T-helper 2 cell treated with Interferon-gamma antibody and Interleukin-4, amounts not matched to agents 100 ng/mL and 5 ng/mL, for 36 hours (primary cell): ENCODE measurements around the gene CRYL1. TPM values are rescaled to one million over a fixed set of nuclear protein-coding genes. Genes with fewer than 3 reads are reported as not detected.

Experiments used
- intact Hi-C: fragments of 100-400 bp; cut with micrococcal nuclease; formaldehyde crosslinking; loops from one replicate; pipeline ENCODE4 v1.15.1; 2023
- total RNA-seq: library from RNA; stranded (reverse); gene quantifications from 2 replicates; pipeline ENCODE4 v1.2.3, GENCODE V29; 2022

The CRYL1 gene
- total RNA-seq, 1 donor from 2014 or later = 11.8 TPM

DNA sequence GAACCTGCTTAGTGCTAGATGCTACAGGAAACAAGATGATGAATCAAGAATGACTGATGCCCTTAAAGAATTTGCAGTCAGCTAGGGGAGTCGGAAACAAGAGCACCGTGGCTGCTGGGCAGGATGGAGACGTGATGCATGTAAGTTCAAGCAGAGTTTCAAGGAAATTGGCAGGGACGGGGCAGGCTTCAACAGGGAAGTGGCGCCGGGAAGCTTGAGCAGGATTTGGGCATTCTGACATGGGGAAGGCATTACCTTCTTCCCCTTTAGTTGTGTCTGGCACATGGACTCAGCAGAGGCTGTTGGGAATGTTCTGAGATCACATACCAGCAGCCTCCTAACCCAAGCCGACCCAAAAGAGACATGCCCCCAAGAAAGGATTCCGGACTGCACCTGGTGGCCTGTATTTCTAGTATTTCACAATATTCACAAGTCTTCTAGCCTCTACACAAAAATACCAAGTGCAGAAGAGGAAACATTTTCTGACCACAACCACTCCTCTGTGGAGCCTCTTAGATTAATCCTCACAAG lies 138.2 kb downstream of the CRYL1 start:
- intact Hi-C loops = loop anchor here (2.0 kb wide), 1 partner anchor 57 kb away; no protein-coding TSS in a partner anchor

DNA sequence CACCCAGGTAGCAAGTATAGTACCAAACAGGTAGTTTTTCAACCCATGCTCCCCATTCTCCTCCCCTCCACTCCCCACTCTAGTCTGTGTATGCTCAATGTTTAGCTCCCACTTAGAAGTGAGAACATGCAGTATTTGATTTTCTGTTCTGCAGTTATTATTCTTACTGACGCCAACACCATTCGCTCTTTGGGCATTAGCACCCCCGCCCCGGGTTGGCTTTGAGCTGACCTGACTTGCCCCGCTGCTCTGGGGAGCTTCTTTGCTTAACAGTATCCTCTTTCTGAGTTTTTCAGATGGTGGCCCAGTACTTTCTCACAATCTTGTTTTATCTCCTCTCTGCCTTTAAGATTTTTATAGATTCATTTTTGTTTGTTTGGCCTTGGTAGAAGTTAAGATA lies 138.7 kb downstream of the CRYL1 start:
- intact Hi-C loops = loop anchor here (2.0 kb wide), 1 partner anchor 56 kb away; no protein-coding TSS in a partner anchor

DNA sequence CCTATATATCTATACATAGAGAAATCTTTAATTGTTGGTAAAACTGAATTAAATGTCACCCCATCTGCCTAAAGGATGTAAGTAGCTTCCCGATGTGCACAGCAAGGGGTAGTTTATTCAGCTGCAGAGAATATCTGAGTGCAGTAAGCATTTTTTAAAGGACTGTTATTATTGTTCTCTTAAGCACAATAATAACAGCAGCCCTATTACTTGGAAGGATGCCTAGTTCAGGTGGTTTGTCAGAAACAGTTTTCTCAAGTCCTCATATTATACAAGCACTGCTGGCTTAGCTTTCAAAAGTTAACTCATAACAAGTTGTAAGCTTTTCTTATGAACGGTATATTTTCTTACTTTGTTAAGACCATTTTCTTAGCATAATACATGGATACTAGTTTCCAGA lies 142.6 kb downstream of the CRYL1 start:
- intact Hi-C loops = no loop called here

DNA sequence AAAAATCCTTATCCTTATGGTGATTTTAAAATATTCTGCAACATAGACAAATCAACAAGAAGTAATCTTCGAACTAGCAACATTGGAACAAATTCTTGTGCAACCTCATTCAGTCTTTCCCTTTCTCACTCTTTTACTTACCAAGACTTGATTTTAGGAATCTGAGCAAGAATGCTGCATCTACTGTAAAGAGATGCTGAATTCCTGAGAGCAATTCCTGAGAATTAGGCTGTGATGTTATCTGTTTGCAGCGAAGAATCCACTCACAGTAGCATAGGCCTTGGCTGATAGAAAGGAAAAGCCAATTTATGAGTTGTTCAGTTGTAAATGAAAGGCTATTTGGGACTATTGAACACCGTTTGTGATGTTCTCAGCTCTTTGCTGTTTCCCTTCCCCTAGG lies 144.3 kb downstream of the CRYL1 start:
- intact Hi-C loops = no loop called here

DNA sequence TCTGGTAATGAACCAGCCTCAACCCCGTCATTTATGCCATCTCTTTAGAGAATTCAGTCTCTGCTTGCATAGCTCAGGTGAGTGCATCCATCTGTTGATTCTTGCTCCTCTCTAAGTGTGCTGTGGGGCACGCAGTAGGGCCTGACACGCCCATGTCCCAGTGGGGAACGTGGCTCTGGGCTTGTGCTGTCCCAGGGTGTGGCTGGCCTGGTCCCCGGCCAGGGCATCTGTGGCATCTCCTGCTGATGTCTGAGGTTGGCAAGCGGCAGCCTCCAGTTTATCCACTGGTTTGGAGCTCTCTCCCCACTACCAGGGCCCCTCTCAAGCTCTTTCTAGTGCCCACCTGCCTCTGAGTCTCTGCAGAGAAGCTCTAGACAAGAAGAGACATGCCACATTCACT lies 146.9 kb downstream of the CRYL1 start:
- intact Hi-C loops = no loop called here

DNA sequence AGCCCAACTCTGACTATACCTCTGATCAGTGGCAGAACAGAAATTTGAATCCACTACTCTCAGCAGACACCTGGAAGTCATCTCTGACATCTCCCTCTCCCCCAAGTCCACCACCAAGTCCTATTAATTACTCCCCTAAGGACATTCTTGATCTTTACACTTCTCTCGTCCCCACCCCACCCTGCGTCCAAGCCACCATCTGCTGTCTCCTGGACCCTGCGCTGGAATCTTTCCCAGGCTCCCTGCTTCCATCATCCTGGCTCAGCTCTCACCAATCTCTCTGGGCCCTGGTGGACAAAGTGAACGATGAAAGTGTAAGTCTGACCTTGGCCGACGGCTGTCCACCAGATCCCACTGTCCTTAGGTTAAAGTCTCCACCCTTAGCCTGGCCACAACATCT lies 147.9 kb downstream of the CRYL1 start:
- intact Hi-C loops = no loop called here

DNA sequence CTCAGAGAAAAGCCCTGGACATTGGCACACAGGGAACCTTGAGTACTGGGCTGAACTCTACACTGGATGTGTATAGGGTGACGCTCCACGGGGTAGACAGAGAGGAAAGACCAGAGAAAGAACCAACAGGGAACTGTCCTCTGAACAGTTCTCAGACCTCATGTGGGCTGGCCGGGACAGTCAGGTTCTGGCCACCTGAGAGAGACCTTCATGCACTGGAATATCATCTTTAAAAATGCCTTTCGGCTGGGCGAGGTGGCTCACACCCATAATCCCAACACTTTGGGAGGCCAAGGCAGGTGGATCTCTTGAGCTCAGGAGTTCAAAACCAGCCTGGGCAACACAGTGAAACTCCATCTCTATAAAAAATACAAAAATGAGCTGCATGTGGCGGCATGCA lies 149.8 kb downstream of the CRYL1 start:
- intact Hi-C loops = no loop called here

DNA sequence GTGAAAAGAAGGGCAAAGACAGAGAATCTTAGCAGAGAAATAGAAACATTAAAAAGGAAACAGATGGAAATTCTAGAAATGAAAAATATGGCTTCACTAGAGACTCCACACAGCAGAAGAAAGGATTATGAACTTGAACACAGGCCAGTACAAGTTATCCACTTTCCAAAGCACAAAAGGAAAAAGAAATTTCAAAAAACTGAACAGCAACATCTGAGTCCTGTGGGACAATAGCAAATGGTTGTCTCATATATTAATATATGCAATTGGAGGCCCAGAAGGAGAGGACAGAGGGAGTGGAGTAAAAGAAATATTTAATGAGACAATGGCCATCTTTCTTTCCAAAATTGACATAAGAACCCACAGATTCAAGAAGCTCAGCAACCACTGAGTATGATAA lies 151.8 kb downstream of the CRYL1 start:
- intact Hi-C loops = no loop called here

DNA sequence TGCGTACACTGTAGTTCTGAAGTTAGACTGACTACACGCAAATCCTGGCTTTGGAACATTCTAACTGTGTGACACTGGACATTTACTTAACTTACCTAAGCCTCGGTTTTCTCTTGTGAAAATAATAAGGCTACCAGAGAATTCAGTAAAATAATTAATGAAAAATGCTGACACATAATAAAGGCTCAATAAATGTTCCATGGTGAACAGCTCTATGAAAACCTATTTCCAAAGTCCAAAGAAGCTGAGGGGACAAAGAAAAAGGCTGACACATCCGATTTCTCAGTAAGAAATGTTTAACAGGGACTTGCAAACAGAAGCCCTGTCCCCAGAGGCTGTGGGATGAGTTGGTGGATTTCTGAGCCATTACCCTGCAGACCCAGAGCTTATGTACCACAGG lies 153.8 kb downstream of the CRYL1 start:
- intact Hi-C loops = no loop called here

DNA sequence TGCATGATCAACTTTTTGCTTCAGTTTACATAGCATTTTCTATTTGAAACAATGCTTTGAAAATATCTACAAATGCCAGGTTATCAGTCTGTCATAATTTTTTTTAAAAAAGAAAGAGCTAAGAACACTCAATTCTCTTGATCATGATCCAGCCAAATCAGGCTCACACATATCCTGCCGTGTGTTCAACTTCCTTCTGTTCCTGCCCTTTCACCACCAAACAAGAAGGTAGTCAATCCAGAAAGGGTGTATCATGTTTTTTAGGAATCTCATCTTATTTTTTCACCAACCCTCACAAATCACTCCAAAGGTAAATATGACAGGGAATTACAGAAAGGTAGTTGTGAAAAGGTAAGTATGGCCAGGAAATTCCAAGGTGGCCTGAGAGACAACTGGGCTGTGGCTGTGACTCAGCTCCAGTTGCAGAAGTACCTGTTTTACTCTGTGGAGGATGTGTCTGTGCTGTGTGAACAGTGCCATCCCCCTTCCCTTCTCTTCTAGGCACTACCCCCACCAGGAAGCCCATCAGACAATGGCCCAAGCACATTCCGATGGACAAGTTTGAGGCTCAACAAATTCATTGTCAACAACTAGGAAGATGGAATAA lies 154.7 kb downstream of the CRYL1 start:
- intact Hi-C loops = no loop called here

DNA sequence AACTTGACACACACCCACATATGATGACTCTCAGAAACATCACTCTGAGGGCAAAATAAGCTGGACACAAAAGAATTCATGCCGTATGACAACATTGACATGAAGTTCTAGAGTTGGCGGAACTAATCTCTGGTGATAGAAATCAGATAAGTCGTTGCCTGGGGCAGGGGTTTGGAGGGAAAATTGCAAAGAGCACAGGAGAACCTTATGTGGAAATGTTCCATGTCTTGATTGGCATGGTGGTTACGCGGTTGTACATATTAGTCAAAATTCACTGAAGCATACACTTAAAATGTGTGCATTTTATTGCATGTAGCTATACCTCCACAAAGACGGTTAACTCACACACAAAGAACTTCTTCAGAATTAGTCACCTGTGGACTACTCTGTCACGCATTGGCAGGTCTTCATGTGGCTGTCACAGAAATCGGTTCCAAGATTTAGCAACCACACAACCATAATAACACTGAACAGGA lies 155.7 kb downstream of the CRYL1 start:
- intact Hi-C loops = no loop called here

DNA sequence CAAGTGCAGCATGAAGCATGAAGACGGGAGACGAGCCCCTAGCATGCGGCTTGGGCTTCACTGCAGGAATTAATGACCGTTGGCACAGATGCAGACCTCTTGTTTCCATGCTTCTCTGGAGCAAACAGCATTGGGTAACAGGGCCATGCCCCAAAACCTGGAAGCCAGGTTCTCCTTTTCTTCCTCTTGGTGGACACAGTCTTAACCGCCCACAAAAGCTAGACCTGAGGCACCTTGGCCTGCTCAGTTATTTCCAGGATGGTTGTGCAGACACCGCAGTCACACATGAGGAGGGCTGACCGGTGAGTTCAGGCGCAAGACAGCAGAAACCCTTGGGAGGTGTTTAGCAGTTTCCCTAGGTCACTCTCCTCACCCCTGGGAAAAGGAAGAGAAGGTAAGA lies 159.6 kb downstream of the CRYL1 start:
- intact Hi-C loops = no loop called here

DNA sequence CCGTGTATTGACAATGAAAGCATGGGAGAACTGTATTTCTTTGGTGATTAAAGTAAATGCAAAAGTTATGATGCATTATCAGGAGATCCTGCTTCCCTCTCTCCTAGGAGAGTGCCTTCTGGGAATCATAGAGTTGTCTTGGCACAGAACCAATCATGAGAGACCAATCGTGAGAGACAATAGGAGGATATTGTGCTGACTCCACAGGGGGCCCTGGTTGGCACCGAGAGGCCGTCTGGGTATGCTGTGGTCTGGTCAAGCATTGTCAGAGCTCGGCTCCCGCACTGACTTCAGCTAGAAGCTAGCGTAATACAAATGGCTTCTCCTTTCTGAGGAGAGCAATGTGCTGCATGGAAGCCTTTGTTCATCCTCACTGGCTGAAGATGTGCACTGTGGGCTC lies 162.1 kb downstream of the CRYL1 start:
- intact Hi-C loops = no loop called here

DNA sequence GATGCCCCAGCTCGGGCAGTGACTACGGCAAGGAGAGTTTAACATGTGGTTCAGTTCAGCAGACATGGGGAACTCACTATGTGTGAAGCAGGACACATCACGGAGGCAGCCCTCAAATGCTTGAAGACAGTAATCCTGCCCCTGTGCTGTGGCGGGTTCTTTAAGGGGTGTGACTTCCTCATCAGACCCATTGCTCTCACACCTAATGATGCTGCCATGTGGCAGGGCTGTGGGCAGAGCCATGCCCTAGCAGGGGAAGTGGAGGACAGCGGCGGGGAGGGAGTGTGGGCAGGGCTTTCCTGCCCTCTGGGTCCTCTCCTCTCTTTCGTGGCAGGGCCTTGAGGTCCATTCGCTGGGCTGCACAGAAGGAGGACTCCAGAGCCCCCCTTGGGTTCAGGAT lies 162.5 kb downstream of the CRYL1 start:
- intact Hi-C loops = no loop called here

DNA sequence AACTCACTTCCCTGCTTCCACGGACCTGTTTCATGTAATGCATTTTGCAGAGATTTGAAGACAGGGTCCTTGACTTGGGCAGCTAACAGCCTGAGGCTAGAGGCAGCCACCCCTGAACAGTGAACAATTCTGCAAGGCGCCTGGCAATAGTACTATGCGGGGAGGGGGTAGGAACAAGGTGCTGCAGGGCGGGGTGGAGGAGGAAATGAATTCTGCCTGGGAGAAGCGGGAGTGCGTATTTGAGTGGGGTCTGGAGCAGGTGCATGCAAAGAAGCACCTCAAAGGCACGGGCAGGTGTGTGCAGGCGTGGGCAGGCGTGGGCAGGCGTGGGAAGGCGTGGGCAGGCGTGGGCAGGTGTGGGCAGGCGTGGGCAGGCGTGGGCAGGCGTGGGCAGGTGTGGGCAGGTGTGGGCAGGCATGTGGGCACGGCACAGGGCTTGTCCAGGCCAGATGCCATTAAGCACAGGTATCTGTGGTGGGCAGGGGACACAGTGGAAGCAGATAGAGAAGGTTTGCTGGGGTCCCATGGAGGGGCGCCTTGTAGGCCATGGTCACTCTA lies 163.1 kb downstream of the CRYL1 start:
- intact Hi-C loops = no loop called here

DNA sequence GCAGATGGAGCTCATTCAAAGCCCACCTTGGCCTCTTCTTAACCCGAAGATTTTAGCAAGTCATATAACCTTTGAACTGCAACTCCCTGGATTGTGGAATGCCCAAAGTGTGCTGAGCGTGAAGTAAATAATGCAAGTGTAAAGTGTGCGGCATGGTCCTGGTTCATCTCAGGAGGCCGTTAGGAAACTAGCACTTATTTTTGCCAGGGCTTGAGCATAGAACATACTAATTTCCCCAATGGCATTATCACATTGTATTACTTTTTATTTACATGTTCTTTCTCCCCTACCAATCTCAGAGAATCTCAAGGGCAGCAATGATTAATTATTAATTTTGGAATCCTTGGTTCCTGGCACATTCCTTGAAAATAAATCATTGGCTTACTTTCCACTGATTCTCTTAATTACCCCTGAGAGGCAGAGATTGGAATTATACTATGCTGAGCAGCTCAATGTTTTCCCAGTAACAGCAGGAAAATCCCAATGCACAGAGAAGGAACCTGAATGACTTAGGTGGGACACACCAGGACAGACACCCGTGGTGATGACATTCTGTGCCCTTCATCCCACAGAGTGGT lies 164.7 kb downstream of the CRYL1 start:
- intact Hi-C loops = no loop called here

DNA sequence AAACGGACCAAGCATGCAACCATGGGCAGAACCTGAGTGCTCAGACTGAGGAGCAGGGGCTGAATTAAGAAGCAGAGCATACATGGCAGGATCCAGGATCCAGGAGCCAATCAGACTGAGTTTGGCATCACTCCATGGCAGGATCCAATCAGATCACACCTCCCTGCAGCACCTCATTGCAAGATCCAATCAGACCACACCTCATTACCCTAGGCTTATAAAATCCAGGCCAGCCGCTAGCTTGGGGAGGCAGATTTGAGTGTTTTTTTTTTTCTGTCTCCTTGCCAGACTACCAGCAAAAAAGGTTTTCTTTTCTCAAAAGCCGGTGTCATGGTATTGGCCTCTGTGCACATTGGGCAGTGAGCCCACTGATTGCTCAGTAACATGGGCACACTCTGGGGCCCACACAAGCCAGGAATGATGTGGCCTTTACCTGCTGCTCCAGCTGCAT lies 165.6 kb downstream of the CRYL1 start:
- intact Hi-C loops = no loop called here

DNA sequence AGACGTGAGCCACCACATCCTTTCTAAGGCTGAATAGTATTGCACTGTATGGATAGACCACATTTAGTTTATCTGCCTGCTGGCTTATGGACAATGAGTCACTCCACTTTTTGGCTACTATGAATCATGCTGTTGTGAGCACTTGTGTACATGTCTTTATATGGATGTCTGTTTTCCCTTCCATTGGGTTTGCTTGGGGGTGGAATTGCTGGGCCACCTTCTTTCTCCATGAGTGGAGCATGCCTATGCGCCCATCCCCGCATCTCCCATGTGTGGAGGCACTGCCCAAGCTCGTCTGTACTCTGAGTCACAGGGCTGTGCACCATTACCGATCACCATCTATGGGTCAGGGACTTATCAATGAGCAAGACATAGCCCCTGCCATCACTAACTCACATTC lies 166.3 kb downstream of the CRYL1 start:
- intact Hi-C loops = loop anchor here (10.0 kb wide), 1 partner anchor 55 kb away; no protein-coding TSS in a partner anchor

DNA sequence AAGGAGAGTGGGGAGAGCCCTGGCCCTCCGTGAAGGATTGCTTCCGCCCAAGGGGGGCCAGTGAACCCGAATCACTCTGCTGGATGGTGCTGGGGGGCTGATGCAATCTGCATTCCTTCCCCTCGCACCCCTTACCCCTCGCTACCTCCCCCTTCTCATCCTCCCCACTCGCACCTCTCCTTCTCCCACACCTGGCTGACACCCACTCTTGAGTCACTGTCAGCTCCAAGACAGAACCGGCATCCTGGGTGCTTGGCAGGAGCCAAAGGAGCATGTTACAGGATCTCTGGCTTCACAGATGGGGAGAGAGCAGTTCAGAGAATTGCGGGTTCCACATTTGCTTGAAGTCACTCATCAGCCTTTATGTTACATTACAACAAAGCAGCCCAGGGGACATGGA lies 167.6 kb downstream of the CRYL1 start:
- intact Hi-C loops = loop anchor here (10.0 kb wide), 1 partner anchor 57 kb away; no protein-coding TSS in a partner anchor

DNA sequence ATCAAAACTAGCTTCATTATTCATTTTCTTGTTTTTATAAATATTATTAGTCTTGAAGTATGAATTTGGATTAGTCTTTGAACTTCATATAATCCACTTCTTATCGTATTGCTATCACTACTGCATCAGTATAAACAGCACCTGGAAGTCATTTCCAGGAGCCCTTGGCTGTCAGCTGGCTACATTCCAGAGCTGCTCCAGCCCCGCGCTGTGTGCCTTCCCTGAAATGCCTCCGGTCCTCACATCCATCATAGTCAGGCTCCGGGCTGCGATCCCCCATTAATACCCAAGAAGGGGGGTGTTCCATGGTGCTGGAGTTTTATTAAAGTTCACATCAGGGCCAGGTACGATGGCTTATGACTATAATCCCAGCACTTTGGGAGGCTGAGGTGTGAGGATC lies 169.2 kb downstream of the CRYL1 start:
- intact Hi-C loops = loop anchor here (10.0 kb wide), 1 partner anchor 58 kb away; no protein-coding TSS in a partner anchor

DNA sequence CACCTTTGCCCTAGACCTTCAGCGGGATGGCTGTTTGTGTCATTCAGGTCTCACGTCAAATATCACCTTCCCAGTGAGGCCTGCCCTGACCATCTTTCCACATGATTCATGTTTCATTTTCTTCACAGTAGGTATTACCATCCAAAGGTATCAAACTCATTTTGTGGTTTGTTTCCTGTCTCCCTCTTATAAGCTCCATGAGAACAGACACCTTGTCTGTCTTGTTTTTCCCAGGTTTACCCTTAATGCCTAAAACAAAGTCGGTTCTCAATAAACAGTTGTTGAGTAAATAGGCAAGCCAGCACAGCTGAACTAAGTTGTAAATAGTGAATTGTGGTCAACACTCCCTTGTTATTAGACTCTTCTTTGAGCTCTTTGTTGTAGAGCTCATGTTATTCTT lies 170.9 kb downstream of the CRYL1 start:
- intact Hi-C loops = loop anchor here (10.0 kb wide), 1 partner anchor 60 kb away; no protein-coding TSS in a partner anchor

DNA sequence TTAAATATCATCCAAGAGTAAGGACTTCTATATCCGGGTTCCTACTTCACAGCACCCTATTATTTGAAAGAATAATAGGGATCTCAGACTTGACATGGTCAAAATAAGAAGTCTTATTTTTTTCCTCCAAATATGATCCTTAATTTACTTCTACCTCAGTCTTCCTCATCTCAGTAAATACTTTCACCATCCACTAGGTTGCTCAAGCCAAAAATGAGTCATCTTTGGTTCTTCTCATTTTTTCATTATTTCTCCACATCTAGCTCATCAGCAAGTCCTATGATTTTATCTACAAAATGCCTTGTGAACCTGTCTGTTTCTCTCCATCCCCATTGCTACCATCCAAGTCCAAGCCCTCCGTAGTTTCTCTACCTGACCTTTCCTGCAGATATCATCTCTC lies 171.7 kb downstream of the CRYL1 start:
- intact Hi-C loops = loop anchor here (10.0 kb wide), 1 partner anchor 61 kb away; no protein-coding TSS in a partner anchor
